ENCODE data around the gene COL23A1.
"Not testable (repeated sequence)": the region's sequence is repeated elsewhere in the genome, so short reads cannot be mapped to it uniquely, and the experiment has no call there.

The COL23A1 gene

GRCh38 chr5:178234750-178235587, 355.2 kb downstream of the COL23A1 start:
- FAIRE-seq (no peak), DNase-seq (ENCODE audit: low spot score) (peak; percentile 33)

GRCh38 chr5:178234121-178234749, 356.0 kb downstream of the COL23A1 start:
- DNase-seq (ENCODE audit: low spot score) (no peak), FAIRE-seq (no peak)

DNA sequence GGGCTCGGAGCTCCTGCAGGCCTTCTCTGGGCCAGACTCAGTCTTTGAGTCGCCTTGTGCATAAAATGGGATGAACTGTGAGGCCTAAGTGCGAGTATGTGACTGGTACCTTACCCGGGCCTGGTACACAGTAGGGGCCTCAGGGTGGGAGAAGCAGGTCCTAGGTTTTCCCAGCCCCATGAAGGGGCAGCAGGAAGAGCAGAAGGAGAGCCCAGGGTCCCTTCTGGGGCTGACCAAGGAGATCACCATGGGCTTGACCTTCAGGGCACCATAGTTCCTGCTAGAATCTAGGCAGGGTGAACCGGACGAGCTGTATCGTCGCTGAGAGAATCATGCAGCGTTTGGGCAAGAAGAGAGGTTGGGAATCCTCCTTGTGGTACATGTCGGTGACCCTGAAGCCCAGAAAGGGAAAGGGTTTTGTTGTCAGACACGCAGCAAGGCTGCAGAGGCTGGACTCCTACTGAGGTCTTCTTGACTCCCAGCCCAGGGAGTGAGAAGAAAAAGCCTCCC, 357.2 kb downstream of the COL23A1 start:
- FAIRE-seq, result no peak
- no peak for DNase-seq (ENCODE audit: low spot score)

GRCh38 chr5:178232124-178232919, 357.9 kb downstream of the COL23A1 start, which contains the start of gene PHYKPL:
Gene PHYKPL, minus strand, starts transcription at chr5:178232802. Its CDS starts 252 bp downstream, at chr5:178232550.
- no peak for FAIRE-seq
- peak; percentile 19 for DNase-seq (ENCODE audit: low spot score)

DNA sequence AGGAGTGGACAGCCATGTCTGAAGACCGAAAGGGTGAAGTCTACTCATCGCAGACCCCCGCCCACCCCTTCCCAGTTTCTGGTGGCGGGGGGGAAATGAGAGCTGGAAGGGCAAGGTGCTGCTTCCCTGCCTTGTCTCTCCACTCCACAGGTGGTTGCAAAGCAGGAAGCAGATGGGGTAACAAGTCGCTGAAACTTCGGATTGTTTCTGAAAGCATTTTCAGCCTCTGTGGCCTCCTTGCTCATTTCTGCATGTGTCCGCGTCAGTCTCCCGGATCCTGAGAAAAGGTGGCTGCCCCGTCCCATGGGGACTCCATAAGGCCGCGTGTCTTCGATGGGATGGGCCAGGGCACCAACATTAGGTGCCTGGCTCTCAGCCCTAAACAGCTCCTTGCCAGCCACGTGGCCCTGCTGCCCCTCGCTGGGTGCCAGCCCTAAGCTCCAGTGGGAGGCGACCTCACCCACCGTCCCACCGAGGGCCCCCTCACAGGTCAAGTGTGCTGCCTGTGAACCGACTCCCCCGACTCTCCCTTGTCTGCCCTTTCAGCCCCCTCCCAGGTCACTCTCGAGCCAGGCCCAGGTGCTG, 358.6 kb downstream of the COL23A1 start:
- DNase-seq (ENCODE audit: low spot score) (no peak), FAIRE-seq (no peak)

- no peak for FAIRE-seq
- no peak for DNase-seq (ENCODE audit: low spot score)
Measured at GRCh38 chr5:178230879-178231538, 359.2 kb downstream of the COL23A1 start.

DNA sequence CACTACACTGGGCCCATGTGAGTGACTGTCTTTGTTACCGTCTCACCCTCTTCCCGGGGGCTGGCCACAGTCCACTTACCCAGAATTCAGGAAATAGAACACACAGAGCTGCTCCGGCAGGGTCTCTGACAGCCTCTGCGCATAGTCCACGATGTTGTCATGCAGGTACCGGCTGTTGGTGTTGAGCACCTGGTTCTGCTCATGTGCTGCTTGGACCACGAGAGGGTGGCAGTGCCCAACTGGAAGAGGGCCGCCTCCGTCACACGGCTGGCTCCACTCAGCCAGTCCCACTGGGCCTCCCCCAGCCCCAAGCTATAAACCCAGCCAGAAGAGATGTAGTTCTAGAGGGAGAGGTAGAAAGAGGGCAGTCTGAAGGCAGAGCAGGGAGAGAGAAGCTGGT, 360.3 kb downstream of the COL23A1 start:
- FAIRE-seq (no peak), DNase-seq (ENCODE audit: low spot score) (no peak)

- FAIRE-seq, result not testable (repeated sequence)
Measured at GRCh38 chr5:178229111-178229510, 361.1 kb downstream of the COL23A1 start.

DNA sequence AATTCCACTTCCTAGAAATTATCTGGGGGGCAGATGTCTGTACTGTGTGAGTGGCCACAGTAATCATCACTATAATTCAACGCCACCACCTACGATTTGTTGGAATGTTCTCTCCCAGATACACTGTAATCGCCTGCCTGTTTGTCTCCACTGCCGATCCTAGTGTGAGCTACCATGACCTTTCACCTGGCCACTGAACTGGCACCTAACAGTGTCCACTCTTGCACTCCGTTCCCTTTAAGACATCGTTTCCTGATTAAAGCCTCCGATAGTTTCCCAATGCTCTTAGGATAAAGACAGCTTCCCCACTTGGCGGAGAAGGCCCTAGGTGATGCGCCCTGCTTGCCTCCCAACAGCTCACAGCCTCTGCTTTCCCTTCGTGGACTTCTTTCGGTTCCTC, 361.6 kb downstream of the COL23A1 start:
- DNase-seq (ENCODE audit: low spot score) (no peak), FAIRE-seq (no peak)

More at GRCh38 chr5:178229111-178229510, 361.1 kb downstream of the COL23A1 start:
- not testable (repeated sequence) for DNase-seq (ENCODE audit: low spot score)

GRCh38 chr5:178227929-178228328, 362.3 kb downstream of the COL23A1 start:
- no peak for FAIRE-seq
- no peak for DNase-seq (ENCODE audit: low spot score)

DNA sequence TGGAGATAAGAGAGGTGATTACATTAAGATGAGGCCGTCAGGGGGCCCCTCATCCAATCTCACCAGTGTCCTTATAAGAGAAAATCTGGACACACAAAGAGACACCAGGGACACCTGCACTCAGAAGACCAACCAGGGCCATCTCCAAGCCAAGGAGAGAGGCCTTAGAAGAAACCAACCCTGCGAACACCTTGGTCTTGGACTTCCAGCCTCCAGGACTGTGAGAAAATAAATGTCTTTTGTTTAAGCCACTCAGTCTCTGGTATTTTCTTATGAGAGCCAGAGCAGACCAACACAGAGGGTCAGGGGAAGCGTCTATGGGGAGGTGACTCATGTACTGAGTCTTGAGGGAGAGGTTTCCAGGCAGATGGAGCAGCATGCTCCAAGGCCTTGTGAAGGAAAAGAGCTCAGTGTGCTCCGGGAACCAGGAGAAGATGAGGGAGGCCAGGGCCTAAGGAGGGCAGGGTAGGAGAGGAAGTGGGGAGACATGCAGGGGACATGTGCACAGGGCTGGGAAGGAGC, 363.0 kb downstream of the COL23A1 start:
- DNase-seq (ENCODE audit: low spot score) (no peak), FAIRE-seq (no peak)

DNA sequence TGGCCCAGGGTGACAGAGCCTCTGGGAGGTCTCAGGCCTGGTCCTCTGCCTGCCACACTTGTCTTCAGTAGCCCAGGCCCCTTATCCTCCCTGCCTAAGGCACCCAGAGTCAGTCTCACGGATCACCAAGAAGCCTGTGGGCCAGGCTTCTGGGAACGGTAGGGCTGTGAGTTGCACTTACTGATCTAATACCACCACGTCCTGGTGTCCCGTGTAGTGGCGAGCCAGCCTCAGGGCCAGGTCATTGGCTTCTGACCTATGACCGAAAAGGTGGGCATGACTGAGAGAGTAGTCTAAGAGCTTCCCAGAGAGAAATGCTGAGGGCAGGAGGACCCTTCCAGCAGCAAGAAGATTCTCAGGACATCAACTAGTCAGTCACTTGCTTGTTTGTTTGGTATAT, 365.0 kb downstream of the COL23A1 start:
- no peak for FAIRE-seq
- no peak for DNase-seq (ENCODE audit: low spot score)

- no peak for FAIRE-seq
Measured at GRCh38 chr5:178224403-178224802, 365.8 kb downstream of the COL23A1 start.

GRCh38 chr5:178223828-178224335, 366.3 kb downstream of the COL23A1 start:
- DNase-seq (ENCODE audit: low spot score) (no peak), FAIRE-seq (no peak)

More at GRCh38 chr5:178224403-178224802, 365.8 kb downstream of the COL23A1 start:
- no peak for DNase-seq (ENCODE audit: low spot score)

DNA sequence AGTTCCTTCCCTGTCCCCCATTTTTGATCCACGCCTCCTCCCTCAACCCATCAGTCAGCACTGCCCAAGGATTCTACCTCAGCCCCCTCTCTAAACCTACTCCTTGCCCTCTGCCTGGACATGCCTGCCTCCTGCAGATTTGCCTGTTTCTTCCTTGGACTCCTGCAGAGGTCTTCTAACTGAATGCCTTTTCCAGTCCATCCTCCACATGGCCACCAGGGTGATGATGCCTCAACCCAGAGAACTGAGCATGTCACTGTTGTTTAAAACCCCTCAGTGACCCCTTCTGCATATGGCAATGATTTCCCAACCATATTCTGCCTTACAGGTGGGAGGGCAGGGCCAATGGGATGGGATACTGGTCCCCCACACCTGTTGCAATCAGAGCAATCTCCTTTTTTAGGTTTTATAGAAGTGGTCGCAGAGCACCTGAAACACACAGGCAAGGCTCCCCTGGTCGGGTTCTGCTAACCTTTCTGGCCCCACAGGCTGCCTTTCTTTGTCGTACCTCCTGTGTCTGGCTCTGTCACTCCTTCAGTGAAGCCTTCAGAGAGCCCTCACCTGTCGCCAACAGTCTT, 366.9 kb downstream of the COL23A1 start:
- FAIRE-seq (no peak), DNase-seq (ENCODE audit: low spot score) (no peak)

DNA sequence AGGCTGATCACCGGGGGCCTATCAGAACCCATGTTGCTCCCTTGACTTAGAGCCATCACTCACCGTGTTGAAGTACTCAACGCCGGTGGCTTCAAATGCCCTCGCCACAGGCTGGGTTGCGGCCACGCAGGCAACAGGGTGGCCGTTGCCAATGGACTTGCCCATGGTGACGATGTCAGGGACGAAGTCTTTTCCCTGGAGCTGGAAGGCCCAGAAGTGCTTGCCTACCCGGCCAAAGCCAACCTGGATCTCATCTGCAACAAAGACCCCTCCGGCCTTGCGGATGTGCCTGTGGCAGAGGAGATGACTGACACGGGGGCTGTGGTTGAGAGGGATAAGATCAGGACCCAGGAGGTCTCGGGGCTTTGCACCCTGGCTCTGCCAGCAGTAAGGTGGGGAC, 367.9 kb downstream of the COL23A1 start:
- DNase-seq (ENCODE audit: low spot score), result no peak
- no peak for FAIRE-seq

DNA sequence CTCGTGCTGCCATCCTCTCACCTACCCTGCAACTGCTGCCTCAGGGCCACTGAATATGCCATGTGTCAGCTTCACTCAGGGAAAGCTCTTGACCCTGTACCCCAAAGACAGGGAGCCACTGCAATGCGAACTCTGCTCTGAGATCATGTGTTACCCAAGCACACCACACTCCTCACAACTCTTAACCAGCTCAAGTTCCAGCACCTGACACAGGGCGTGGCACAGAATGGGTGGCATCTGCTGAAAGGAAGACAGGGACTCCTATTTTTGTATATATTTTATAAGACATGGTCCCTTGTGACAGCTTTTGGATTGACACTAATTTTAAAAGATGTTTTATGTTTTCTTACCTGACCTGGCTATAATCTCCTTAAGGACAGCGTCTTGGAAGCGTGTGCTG, 368.3 kb downstream of the COL23A1 start:
- no peak for FAIRE-seq
- no peak for DNase-seq (ENCODE audit: low spot score)

- FAIRE-seq, result no peak
Measured at GRCh38 chr5:178221282-178221681, 368.9 kb downstream of the COL23A1 start.

DNA sequence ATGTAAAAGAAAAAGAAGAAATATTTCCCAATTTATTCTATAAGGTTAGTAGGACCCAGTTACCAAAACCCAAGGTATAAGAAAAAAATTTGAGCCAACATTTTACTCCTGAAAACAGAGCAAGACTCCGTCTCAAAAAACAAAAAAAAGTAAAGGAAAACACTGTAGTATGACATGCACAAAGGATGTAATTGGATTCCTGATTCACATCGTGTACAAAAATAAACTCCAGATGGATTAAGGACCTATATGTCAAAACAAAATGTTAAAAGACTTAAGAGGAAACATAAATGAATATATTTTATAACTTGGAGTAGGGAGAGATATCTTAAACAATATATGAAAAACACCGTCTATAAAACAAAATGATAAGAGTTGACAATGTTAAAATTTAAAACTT, 371.4 kb downstream of the COL23A1 start:
- no peak for DNase-seq (ENCODE audit: low spot score)
- FAIRE-seq, result no peak

More at GRCh38 chr5:178221282-178221681, 368.9 kb downstream of the COL23A1 start:
- DNase-seq (ENCODE audit: low spot score), result no peak

All from RCC 7860 (cell line).